GM23338 (cell line): Measurements from ENCODE around the gene PLEKHA8.

Experiments
- EZH2 ChIP-seq: fragments of 200-600 bp; sonication (generic); IDR thresholded peaks from one replicate; pipeline ENCODE4 v1.8.0; 2017; ENCODE audit warnings: antibody characterized with exemption, mild to moderate bottlenecking, low read depth; ENCODE audit not compliant: unreplicated experiment
- EZH2phosphoT487 ChIP-seq: fragments of 200-600 bp; sonication (generic); IDR thresholded peaks from one replicate; pipeline ENCODE4 v1.8.1; 2018; ENCODE audit warnings: antibody characterized with exemption; ENCODE audit not compliant: unreplicated experiment
- JUNB ChIP-seq: IDR thresholded peaks from one replicate; pipeline ENCODE4 v1.6.1; 2016; ENCODE audit warnings: antibody characterized with exemption; ENCODE audit not compliant: unreplicated experiment
- POLR2AphosphoS5 ChIP-seq: IDR thresholded peaks from 2 replicates; pipeline ENCODE4 v1.6.1; 2016; ENCODE audit warnings: antibody characterized with exemption, low read depth
- ZNF114 ChIP-seq: fragments of 250-450 bp; sonication (Bioruptor Pico); IDR thresholded peaks from 2 replicates; pipeline ENCODE4 v1.5.0; 2020; ENCODE audit warnings: mild to moderate bottlenecking, moderate library complexity
- TF ChIP-seq, protein P1 (sequence below), 2 experiments: fragments of 200-600 bp in 1 of 2; sonication (generic) in 1 of 2; conservative IDR thresholded peaks; 2 replicates each; pipeline versions ENCODE4 v1.5.1 to v1.6.1; 2016 to 2017; ENCODE audit warnings: antibody characterized with exemption in 2 of 2, low read depth in 2 of 2, mild to moderate bottlenecking in 2 of 2, moderate library complexity in 1 of 2
- TF ChIP-seq, protein P2 (sequence below): IDR thresholded peaks from one replicate; pipeline ENCODE4 v1.6.1; 2018; ENCODE audit warnings: antibody characterized with exemption; ENCODE audit not compliant: unreplicated experiment

DNA sequence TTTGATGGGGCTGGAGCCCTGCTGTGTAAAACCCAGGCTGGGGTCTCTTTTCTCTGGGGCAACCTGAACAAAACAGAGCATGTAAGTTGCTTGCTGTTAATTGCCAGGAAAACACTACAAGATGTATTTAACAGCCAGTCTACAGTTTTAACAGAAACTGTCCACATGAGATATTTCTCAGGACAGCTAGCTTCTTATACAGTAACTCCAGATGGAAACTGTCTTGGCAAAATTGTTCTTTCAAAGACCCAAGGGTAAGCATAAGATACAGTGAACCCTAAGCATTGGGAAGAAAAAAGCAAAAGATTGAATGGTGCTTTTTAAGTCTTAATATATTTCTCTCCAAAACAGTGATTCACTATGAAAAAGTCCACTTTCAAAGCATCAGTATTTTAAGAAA, 9.8 kb upstream of the PLEKHA8 start:
- no peak for TF ChIP-seq EZH2
- TF ChIP-seq JUNB: no peak
- TF ChIP-seq POLR2AphosphoS5: no peak
- TF ChIP-seq, protein P1, sequence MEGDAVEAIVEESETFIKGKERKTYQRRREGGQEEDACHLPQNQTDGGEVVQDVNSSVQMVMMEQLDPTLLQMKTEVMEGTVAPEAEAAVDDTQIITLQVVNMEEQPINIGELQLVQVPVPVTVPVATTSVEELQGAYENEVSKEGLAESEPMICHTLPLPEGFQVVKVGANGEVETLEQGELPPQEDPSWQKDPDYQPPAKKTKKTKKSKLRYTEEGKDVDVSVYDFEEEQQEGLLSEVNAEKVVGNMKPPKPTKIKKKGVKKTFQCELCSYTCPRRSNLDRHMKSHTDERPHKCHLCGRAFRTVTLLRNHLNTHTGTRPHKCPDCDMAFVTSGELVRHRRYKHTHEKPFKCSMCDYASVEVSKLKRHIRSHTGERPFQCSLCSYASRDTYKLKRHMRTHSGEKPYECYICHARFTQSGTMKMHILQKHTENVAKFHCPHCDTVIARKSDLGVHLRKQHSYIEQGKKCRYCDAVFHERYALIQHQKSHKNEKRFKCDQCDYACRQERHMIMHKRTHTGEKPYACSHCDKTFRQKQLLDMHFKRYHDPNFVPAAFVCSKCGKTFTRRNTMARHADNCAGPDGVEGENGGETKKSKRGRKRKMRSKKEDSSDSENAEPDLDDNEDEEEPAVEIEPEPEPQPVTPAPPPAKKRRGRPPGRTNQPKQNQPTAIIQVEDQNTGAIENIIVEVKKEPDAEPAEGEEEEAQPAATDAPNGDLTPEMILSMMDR (conservative IDR thresholded peaks at IDR 0.05; ENCODE audit: low read depth in 2 of 2): no peak
- no peak for TF ChIP-seq EZH2phosphoT487
- TF ChIP-seq ZNF114 (CRISPR knock-in tag): no peak
- TF ChIP-seq, protein P2, sequence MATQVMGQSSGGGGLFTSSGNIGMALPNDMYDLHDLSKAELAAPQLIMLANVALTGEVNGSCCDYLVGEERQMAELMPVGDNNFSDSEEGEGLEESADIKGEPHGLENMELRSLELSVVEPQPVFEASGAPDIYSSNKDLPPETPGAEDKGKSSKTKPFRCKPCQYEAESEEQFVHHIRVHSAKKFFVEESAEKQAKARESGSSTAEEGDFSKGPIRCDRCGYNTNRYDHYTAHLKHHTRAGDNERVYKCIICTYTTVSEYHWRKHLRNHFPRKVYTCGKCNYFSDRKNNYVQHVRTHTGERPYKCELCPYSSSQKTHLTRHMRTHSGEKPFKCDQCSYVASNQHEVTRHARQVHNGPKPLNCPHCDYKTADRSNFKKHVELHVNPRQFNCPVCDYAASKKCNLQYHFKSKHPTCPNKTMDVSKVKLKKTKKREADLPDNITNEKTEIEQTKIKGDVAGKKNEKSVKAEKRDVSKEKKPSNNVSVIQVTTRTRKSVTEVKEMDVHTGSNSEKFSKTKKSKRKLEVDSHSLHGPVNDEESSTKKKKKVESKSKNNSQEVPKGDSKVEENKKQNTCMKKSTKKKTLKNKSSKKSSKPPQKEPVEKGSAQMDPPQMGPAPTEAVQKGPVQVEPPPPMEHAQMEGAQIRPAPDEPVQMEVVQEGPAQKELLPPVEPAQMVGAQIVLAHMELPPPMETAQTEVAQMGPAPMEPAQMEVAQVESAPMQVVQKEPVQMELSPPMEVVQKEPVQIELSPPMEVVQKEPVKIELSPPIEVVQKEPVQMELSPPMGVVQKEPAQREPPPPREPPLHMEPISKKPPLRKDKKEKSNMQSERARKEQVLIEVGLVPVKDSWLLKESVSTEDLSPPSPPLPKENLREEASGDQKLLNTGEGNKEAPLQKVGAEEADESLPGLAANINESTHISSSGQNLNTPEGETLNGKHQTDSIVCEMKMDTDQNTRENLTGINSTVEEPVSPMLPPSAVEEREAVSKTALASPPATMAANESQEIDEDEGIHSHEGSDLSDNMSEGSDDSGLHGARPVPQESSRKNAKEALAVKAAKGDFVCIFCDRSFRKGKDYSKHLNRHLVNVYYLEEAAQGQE: no peak
